Stimulated activated CD4-positive, alpha-beta T cell treated with anti-CD3 and anti-CD28 coated beads, Interleukin-4, amount 100 ng/mL, for 48 hours (primary cell): Measurements from ENCODE around the gene SSU72.
A peak's percentile ranks its signal among the peaks of the same experiment; 100 is the strongest.
"Not testable (repeated sequence)": the region's sequence is repeated elsewhere in the genome, so short reads cannot be mapped to it uniquely, and the experiment has no call there.

Experiments used
- DNase-seq, 2 donors: peaks; one replicate each; pipeline ENCODE4 v3.0.0-alpha.2; 2020; ENCODE audit warnings: low read depth in 2 of 2

SSU72 gene

DNA sequence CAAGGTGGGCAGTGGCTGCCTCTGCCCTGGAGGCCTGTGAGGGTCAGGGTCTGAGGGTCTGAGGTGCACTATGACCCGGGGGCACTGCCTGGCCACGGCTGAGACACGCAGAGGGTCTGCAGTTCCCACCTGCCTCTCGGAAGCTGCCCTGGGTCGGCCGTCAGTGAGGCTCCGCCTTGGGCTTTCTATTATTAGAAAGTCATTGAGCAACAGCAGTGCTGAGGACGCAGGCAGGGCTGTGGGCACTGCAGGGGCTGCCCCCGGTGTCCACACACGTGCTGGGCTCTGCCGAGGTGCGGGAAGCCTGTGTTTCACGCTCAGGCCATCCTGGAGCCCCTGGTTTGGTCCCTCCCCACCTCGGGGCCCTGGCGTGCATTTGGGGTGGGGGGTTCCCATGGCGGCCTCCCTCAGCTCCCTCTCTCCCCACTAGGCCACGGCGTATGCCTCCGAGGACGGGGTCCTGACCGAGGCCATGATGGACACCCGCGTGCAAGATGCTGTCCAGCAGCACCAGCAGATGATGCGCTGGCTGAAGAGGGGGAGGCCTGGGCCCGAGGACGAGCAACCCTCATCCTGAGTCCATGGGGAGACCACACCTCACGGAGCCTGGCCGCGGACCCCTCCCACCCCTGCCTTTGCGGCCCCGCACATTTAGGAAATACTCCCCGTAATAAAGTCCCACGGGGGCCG, 65.7 kb downstream of the SSU72 start:
- not testable (repeated sequence) for DNase-seq

DNA sequence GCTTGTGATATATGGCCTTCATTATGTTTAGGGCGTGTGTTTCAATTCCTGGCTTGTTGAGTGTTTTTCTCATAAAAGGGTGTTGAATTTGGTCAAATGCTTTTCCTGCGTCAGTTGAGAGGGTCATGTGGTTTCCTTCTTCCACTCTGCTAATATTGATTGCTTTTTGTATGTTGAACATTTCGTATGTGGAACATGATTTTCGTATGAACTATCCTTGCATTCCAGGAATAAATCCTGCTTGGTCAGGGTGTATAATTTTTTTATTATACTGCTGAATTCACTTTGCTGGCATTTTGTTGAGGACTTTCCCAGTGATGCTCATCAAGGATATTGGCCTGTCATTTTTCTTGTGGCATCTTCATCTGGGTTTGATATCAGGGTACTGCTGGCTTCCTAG, 67.4 kb downstream of the SSU72 start:
- no peak for DNase-seq

DNA sequence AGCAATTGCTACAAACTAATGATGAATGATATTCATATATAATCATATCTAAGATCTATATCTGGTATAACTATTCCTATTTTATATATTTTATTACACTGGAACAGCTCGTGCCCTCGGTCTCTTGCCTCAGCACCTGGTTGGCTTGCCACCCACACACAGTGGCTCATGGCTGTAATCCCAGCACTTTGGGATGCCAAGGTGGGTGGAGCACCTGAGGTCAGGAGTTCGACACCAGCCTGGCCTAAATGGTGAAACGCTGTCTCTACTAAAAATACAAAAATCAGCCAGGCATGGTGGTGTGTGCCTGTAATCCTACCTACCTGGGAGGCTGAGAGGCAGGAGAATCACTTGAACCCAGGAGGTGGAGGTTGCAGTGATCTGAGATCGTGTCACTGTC, 68.9 kb downstream of the SSU72 start:
- not testable (repeated sequence) for DNase-seq

DNA sequence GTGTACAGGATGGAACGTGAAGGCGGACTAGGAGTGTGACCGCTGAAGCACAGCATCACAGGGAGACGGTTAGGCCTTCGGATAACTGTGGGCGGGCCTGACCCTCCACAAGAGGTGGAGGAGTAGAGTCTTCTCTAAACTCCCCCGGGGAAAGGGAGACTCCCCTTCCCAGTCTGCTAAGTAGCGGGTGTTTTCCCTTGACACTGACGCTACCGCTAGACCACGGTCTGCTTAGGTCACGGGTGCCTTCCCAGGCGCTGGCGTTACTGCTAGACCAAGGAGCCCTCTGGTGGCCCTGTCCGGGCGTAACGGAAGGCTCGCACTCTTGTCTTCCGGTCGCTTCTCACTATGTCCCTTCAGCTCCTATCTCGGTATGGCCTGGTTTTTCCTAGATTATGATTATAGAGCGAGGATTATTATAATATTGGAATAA, 69.3 kb downstream of the SSU72 start:
- DNase-seq: peak; percentile 15 to 25

GRCh38 chr1:1504777-1505365, 69.8 kb downstream of the SSU72 start:
- DNase-seq: peak; percentile 70 to 75

GRCh38 chr1:1495461-1495975, 79.1 kb downstream of the SSU72 start:
- not testable (repeated sequence) for DNase-seq

DNA sequence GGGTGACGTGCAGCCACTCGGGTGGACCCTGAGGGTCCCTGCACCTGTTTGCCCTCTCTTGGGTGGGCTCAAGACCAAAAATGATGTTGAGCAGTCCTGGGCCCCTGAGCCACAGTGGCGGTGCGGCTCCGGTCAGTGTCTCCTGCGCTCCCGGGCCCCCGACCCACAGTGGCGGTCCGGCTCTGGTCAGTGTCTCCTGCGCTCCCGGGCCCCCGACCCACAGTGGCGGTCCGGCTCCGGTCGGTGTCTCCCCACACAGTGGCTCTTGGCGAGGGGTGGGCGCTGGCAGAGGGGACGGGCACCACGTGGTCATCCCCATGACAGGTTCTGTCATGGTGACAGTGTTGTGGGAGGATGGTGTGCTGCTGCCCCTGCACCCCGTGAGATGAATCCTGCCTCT, 80.4 kb downstream of the SSU72 start:
- not testable (repeated sequence) for DNase-seq
